H1 (cell line): Measurements from ENCODE around the gene PRR5. TPM values are rescaled to one million over a fixed set of nuclear protein-coding genes. Genes with fewer than 3 reads are reported as not detected.

Source experiments
- CTCF ChIA-PET: fragments of 300-600 bp; sonication (Branson Sonifier 250); formaldehyde crosslinking; loops from one replicate; lab custom pipeline; 2021; ENCODE audit not compliant: partially characterized antibody; lab: Charles Lee
- POLR2A ChIA-PET: fragments of 300-600 bp; sonication (Branson Sonifier 250); formaldehyde crosslinking; loops from one replicate; lab custom pipeline; 2021; ENCODE audit warnings: inconsistent platforms; ENCODE audit not compliant: partially characterized antibody; lab: Charles Lee
- DNase-seq, 2 experiments: peaks; one replicate each; pipeline versions ENCODE4 v3.0.0 to v3.0.0-alpha.2; 2010 to 2022; ENCODE audit warnings: low spot score in 2 of 2, low read depth in 1 of 2, mixed read lengths in 1 of 2
- FAIRE-seq: peaks from 2 replicates; lab custom pipeline; 2011; peaks lifted over from hg19 to GRCh38; lab: Jason Lieb, UNC
- H2AFZ ChIP-seq: 2 replicates; pipeline ENCODE4 v1.8.1; 2012; ENCODE audit warnings: low read length, inconsistent platforms
- H2AK5ac ChIP-seq: 2 replicates; pipeline ENCODE4 v1.6.1; 2013; ENCODE audit warnings: low read depth, low read length
- H2BK120ac ChIP-seq: replicated peaks from 2 replicates; pipeline ENCODE3; 2013; ENCODE audit warnings: low read depth, low read length, inconsistent platforms
- H2BK12ac ChIP-seq: 2 replicates; pipeline ENCODE4 v1.6.1; 2013; ENCODE audit warnings: low read depth, low read length
- H2BK15ac ChIP-seq: 2 replicates; pipeline ENCODE4 v1.6.1; 2013; ENCODE audit warnings: low read length
- H2BK20ac ChIP-seq: 2 replicates; pipeline ENCODE4 v1.6.1; 2013; ENCODE audit warnings: low read length
- H2BK5ac ChIP-seq: 2 replicates; pipeline ENCODE4 v1.6.1; 2013; ENCODE audit warnings: low read depth, low read length
- H3K14ac ChIP-seq: 2 replicates; pipeline ENCODE4 v1.6.1; 2013; ENCODE audit warnings: inconsistent platforms; ENCODE audit not compliant: insufficient read length
- H3K18ac ChIP-seq: 2 replicates; pipeline ENCODE4 v1.6.1; 2013; ENCODE audit warnings: low read length; ENCODE audit errors: extremely low read depth
- H3K23ac ChIP-seq: 2 replicates; pipeline ENCODE4 v1.6.1; 2013; ENCODE audit warnings: inconsistent platforms; ENCODE audit not compliant: insufficient read length
- H3K23me2 ChIP-seq: 2 replicates; pipeline ENCODE4 v1.6.1; 2013; ENCODE audit warnings: low read depth, low read length
- H3K27ac ChIP-seq: 2 replicates; pipeline ENCODE4 v1.6.1; 2011; ENCODE audit warnings: low read depth, low read length, inconsistent platforms
- H3K27me3 ChIP-seq, 4 experiments: replicated peaks in 1 of 4; 1 replicate in 1 of 4; 2 replicates in 3 of 4; pipeline versions ENCODE4 v1.6.1 to v1.8.1; 2011 to 2013; ENCODE audit warnings: low read length in 3 of 4, mild to moderate bottlenecking in 3 of 4, inconsistent platforms in 2 of 4, mixed read lengths in 2 of 4, moderate library complexity in 1 of 4; ENCODE audit not compliant: control insufficient read depth in 3 of 4, insufficient read depth in 3 of 4; ENCODE audit errors: extremely low read depth in 1 of 4
- H3K36me3 ChIP-seq, 4 experiments: 2 replicates each; pipeline versions ENCODE4 v1.6.1 to v1.8.1; 2011 to 2013; ENCODE audit warnings: mild to moderate bottlenecking in 4 of 4, low read length in 3 of 4, moderate library complexity in 2 of 4, control low read depth in 1 of 4, inconsistent platforms in 1 of 4; ENCODE audit not compliant: insufficient read depth in 4 of 4, control insufficient read depth in 2 of 4
- H3K4ac ChIP-seq: replicated peaks from 2 replicates; pipeline ENCODE3; 2013; ENCODE audit warnings: low read length, low read depth, mixed read lengths, inconsistent platforms; ENCODE audit not compliant: insufficient read length
- H3K4me1 ChIP-seq, 4 experiments: replicated peaks in 1 of 4; 1 replicate in 1 of 4; 2 replicates in 3 of 4; pipeline versions ENCODE4 v1.6.1 to v1.8.1; 2011 to 2013; ENCODE audit warnings: low read length in 3 of 4, inconsistent platforms in 2 of 4, mixed read lengths in 1 of 4; ENCODE audit not compliant: insufficient read depth in 4 of 4, control insufficient read depth in 3 of 4
- H3K4me2 ChIP-seq, 2 experiments: 2 replicates each; pipeline versions ENCODE4 v1.6.1 to v1.8.1; 2011 to 2013; ENCODE audit warnings: low read depth in 2 of 2, low read length in 2 of 2, control low read depth in 1 of 2, inconsistent platforms in 1 of 2, mild to moderate bottlenecking in 1 of 2; ENCODE audit not compliant: insufficient read depth in 1 of 2
- H3K4me3 ChIP-seq, 4 experiments: fragments of 200-600, 300-600 bp in 1 of 4; sonication (generic), shearing (Covaris generic), sonication (Bioruptor Twin) in 1 of 4; 2 replicates each; pipeline versions ENCODE4 v1.5.1 to v1.8.1; 2011 to 2016; ENCODE audit warnings: low read length in 4 of 4, low read depth in 3 of 4, control low read depth in 2 of 4, inconsistent platforms in 2 of 4, mild to moderate bottlenecking in 2 of 4, mixed read lengths in 1 of 4, moderate library complexity in 1 of 4; ENCODE audit not compliant: insufficient read depth in 2 of 4; ENCODE audit errors: extremely low read depth in 1 of 4
- H3K56ac ChIP-seq: replicated peaks from 2 replicates; pipeline ENCODE3; 2013; ENCODE audit warnings: low read depth, mild to moderate bottlenecking, mixed read lengths, low read length, inconsistent platforms; ENCODE audit not compliant: insufficient read length
- H3K79me1 ChIP-seq: 2 replicates; pipeline ENCODE4 v1.6.1; 2013; ENCODE audit warnings: low read depth, low read length, control low read depth
- H3K79me2 ChIP-seq, 2 experiments: 2 replicates each; pipeline versions ENCODE4 v1.6.1 to v1.8.1; 2012 to 2013; ENCODE audit warnings: low read length in 2 of 2, mild to moderate bottlenecking in 2 of 2, inconsistent platforms in 1 of 2; ENCODE audit not compliant: insufficient read depth in 2 of 2, control insufficient read depth in 1 of 2
- H3K9ac ChIP-seq, 4 experiments: replicated peaks in 1 of 4; 1 replicate in 1 of 4; 2 replicates in 3 of 4; pipeline versions ENCODE4 v1.6.1 to v1.8.1; 2011 to 2013; ENCODE audit warnings: low read depth in 3 of 4, low read length in 3 of 4, control low read depth in 2 of 4, mild to moderate bottlenecking in 2 of 4, moderate library complexity in 2 of 4, inconsistent platforms in 1 of 4; ENCODE audit errors: extremely low read depth in 1 of 4
- H3K9me3 ChIP-seq, 2 experiments: 2 replicates each; pipeline versions ENCODE4 v1.6.1 to v1.8.1; 2012 to 2013; ENCODE audit warnings: mild to moderate bottlenecking in 2 of 2, moderate library complexity in 2 of 2, control low read depth in 1 of 2, inconsistent platforms in 1 of 2, low read depth in 1 of 2, low read length in 1 of 2, mixed read lengths in 1 of 2; ENCODE audit not compliant: insufficient read depth in 2 of 2
- H4K20me1 ChIP-seq, 2 experiments: replicated peaks in 1 of 2; 2 replicates each; pipeline versions ENCODE3 to v1.8.1; 2011 to 2013; ENCODE audit warnings: inconsistent platforms in 2 of 2, low read length in 2 of 2, mild to moderate bottlenecking in 1 of 2; ENCODE audit not compliant: insufficient read depth in 2 of 2, control insufficient read depth in 1 of 2
- H4K5ac ChIP-seq: 2 replicates; pipeline ENCODE4 v1.6.1; 2013; ENCODE audit warnings: low read length, low read depth, mixed read lengths, inconsistent platforms; ENCODE audit not compliant: insufficient read length
- H4K8ac ChIP-seq: 2 replicates; pipeline ENCODE4 v1.8.0; 2013; ENCODE audit warnings: mild to moderate bottlenecking, moderate library complexity, low read length, inconsistent platforms; ENCODE audit not compliant: insufficient read depth; ENCODE audit errors: extremely low read depth
- H4K91ac ChIP-seq: replicated peaks from 2 replicates; pipeline ENCODE3; 2013; ENCODE audit warnings: low read length, mixed read lengths, inconsistent platforms; ENCODE audit not compliant: insufficient read length
- FOSL1 ChIP-seq: IDR thresholded peaks from 2 replicates; pipeline ENCODE4 v1.6.1; 2011; ENCODE audit warnings: mild to moderate bottlenecking, low read depth, low read length, moderate library complexity; ENCODE audit not compliant: insufficient read depth
- NANOG ChIP-seq: IDR thresholded peaks from 2 replicates; pipeline ENCODE4 v1.6.1; 2011; ENCODE audit warnings: low read length, low read depth, mild to moderate bottlenecking, inconsistent platforms; ENCODE audit not compliant: insufficient read depth, poor library complexity, severe bottlenecking
- SIRT6 ChIP-seq: IDR thresholded peaks from one replicate; pipeline ENCODE4 v1.7.1; 2012; ENCODE audit warnings: low read length, inconsistent platforms
- WGBS, 2 experiments: shearing (Covaris generic) in 1 of 2; methylation state at CpG; one replicate each; pipeline versions ENCODE4 v1.1.6 to v1.1.7; 2013 to 2015; ENCODE audit warnings: low lambda C conversion rate in 2 of 2, mixed read lengths in 2 of 2, inconsistent platforms in 1 of 2, low coverage in 1 of 2, missing lambda C conversion rate in 1 of 2; ENCODE audit not compliant: insufficient replicate concordance in 2 of 2, insufficient coverage in 1 of 2, insufficient read length in 1 of 2; ENCODE audit errors: extremely low coverage in 1 of 2, missing lambda C conversion rate in 1 of 2; 5-methylcytosine and 5-hydroxymethylcytosine counted together
- polyA plus RNA-seq, 7 experiments: library from polyadenylated mRNA; depleted of rRNA in 3 of 7; stranded (reverse) in 5 of 7; unstranded in 2 of 7; fragments of >200 nt in 5 of 7; fragments of 200-250 nt in 2 of 7; gene quantifications; 1 replicate in 5 of 7; 2 replicates in 1 of 7; 4 replicates in 1 of 7; pipeline versions ENCODE4 v1.2.1 to v1.2.3, GENCODE V29; 2011 to 2013; ENCODE audit warnings: missing spikeins in 2 of 7, mixed read lengths in 2 of 7
- total RNA-seq: library from RNA; stranded (reverse); fragmentation: NEBNext Ultra II Directional; extraction: Animal tissue kit (Norgen Biotek cat#: 25700); gene quantifications from 2 replicates; pipeline ENCODE4 v1.2.1, GENCODE V29; 2021

Gene PRR5
- total and polyA plus RNA-seq, 2 of the 8 experiments (the other 6 are each of a cell fraction or from before 2014, with no cell fraction given), result 16.5 to 25.7 TPM

DNA sequence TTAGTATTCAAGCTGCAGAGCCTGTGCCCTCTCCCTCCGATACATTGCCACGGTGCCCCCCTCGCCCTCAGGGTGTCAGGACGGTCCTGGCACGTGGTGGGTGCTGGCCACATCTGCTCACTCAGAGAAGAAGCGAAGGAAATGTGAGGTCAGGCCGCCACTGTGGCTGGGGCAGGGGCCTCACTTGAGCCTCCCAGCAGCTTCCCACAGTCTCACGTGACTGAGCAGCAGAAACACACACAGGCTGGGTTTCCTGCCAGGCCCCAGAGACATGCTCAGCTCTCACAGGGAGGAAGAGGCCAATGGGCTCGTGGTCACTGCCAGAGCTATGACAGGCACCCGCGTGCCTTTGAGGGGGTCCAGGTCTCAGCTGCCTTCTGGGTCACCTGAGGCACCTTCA, 37.9 kb upstream of the PRR5 start:
- H4K5ac ChIP-seq, result no peak overlapping the region
- H3K4ac ChIP-seq, result no peak overlapping the region
- H3K79me2 ChIP-seq, result no peaks in the 10 kb centered on the region
- peak overlapping the region; percentile 11 for H4K91ac ChIP-seq
- no peaks in the 10 kb centered on the region for H3K79me1 ChIP-seq
- H2BK20ac ChIP-seq, result no peak overlapping the region
- WGBS, 2 experiments, result 90% methylated on average over 11 of the region's 11 CpGs; no CpG with 5 or more reads in 1 of the 2 experiments
- ChIA-PET CTCF (interaction anchor here (0.6 to 3.6 kb wide), 3 partner anchors 21 to 1636 kb away, joined by 3 to 12 read pairs (median 3); no protein-coding TSS in a partner anchor), POLR2A (no interaction called here)
- H3K23me2 ChIP-seq, result peaks cover 7% of the 10 kb centered on the region
- H2BK5ac ChIP-seq, result no peak overlapping the region
- H2AK5ac ChIP-seq, result no peak overlapping the region
- H3K27me3 ChIP-seq, result peaks cover 0 to 8% (median 7%) of the 10 kb centered on the region in 4 experiments; a peak in 5 of 7 replicates
- H3K4me2 ChIP-seq, result no peak overlapping the region
- peaks cover 0 to 2% of the 10 kb centered on the region in 2 experiments; a peak in 1 of 4 replicates for H3K9me3 ChIP-seq
- H3K18ac ChIP-seq, result no peak overlapping the region
- H3K27ac ChIP-seq, result no peak overlapping the region
- no peak overlapping the region for H3K9ac ChIP-seq
- H2BK15ac ChIP-seq, result no peak overlapping the region
- no peak overlapping the region for H3K14ac ChIP-seq
- no peak for DNase-seq
- H4K20me1 ChIP-seq, result no peaks in the 10 kb centered on the region
- no peaks in the 10 kb centered on the region for H3K36me3 ChIP-seq
- no peak overlapping the region for H2BK12ac ChIP-seq
- H2BK120ac ChIP-seq, result no peak overlapping the region
- TF ChIP-seq SIRT6, result no peak
- no peak for TF ChIP-seq NANOG
- TF ChIP-seq FOSL1, result no peak
- TF ChIP-seq, all 59 proteins: peak for 0
- no peak overlapping the region for H2AFZ ChIP-seq
- no peak overlapping the region for H3K56ac ChIP-seq
- no peak overlapping the region; the same call in 1 of the 2 replicates for H4K8ac ChIP-seq
- FAIRE-seq, result no peak
- H3K23ac ChIP-seq, result no peak overlapping the region
- no peak overlapping the region for H3K4me3 ChIP-seq
- H3K4me1 ChIP-seq, result peaks cover 4 to 13% (median 9%) of the 10 kb centered on the region in 4 experiments
